C4-2B (cell line): ENCODE data around the gene DPP6.

Experiments
- CTCF ChIP-seq: fragments of 450-650 bp; conservative IDR thresholded peaks from 2 replicates; pipeline ENCODE4 v1.5.1; 2017; ENCODE audit warnings: mild to moderate bottlenecking
- ZFX ChIP-seq: fragments of 450-650 bp; IDR thresholded peaks from 2 replicates; pipeline ENCODE4 v1.6.1; 2017

DNA sequence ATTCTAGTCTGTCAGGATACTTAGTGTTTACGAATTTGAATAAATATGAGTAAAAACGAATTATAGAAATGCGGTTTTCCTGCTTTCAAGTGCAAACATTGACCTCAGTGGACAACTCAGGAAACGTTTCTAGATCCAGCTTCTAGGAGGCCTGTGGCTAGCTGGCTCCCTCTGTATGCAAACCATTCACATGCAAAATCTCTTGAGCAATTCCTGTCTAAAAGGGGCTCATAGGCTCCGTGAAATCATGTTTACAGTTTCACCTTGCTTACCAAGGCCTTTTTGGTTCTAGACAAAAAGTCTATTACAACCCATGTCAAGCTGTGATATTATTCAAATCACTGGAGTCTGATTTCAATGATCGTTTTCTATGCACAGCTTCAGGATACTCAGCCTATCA is 364.5 kb downstream of the DPP6 start:
- no peak for TF ChIP-seq CTCF
- TF ChIP-seq ZFX, result no peak
